OCI-LY1 (cell line): ENCODE results near the gene AREL1.

Experiments
- H2AFZ ChIP-seq: fragments of 200-600 bp; sonication (generic), shearing (Covaris generic); 2 replicates; pipeline ENCODE4 v1.6.0; 2014; ENCODE audit warnings: antibody characterized with exemption, mild to moderate bottlenecking, low read length
- H3F3A ChIP-seq: fragments of 200-600 bp; sonication (generic), shearing (Covaris generic); 2 replicates; pipeline ENCODE4 v1.6.0; 2014; ENCODE audit warnings: mild to moderate bottlenecking, antibody characterized with exemption, low read length, moderate library complexity; ENCODE audit not compliant: insufficient read depth
- H3K27ac ChIP-seq: fragments of 200-600 bp; sonication (generic); 2 replicates; pipeline ENCODE4 v1.5.1; 2014; ENCODE audit warnings: low read length, mixed run types, mild to moderate bottlenecking, low read depth; ENCODE audit not compliant: poor library complexity, severe bottlenecking
- H3K27me3 ChIP-seq: fragments of 200-600 bp; sonication (generic); 2 replicates; pipeline ENCODE4 v1.6.0; 2014; ENCODE audit warnings: antibody characterized with exemption, mild to moderate bottlenecking, low read length, moderate library complexity; ENCODE audit not compliant: insufficient read depth
- H3K36me3 ChIP-seq: fragments of 200-600 bp; sonication (generic); 2 replicates; pipeline ENCODE4 v1.6.1; 2014; ENCODE audit warnings: mild to moderate bottlenecking, antibody characterized with exemption, low read length, moderate library complexity, mixed read lengths; ENCODE audit not compliant: insufficient read depth
- H3K4me1 ChIP-seq: fragments of 200-600 bp; sonication (generic); 2 replicates; pipeline ENCODE4 v1.5.1; 2014; ENCODE audit warnings: mild to moderate bottlenecking, low read length, moderate library complexity; ENCODE audit not compliant: insufficient read depth, severe bottlenecking
- H3K4me2 ChIP-seq: fragments of 200-600 bp; sonication (generic), shearing (Covaris generic); 2 replicates; pipeline ENCODE4 v1.6.1; 2014; ENCODE audit warnings: low read length
- H3K4me3 ChIP-seq: fragments of 200-600 bp; sonication (generic); 2 replicates; pipeline ENCODE4 v1.5.1; 2014; ENCODE audit warnings: low read length, low read depth, mild to moderate bottlenecking, mixed read lengths; ENCODE audit not compliant: poor library complexity, severe bottlenecking
- H3K79me2 ChIP-seq: fragments of 200-600 bp; shearing (Covaris generic); 2 replicates; pipeline ENCODE4 v1.6.1; 2016; ENCODE audit warnings: mixed run types, low read length, mixed read lengths; ENCODE audit not compliant: insufficient read depth
- H3K9ac ChIP-seq: fragments of 200-600 bp; sonication (generic), shearing (Covaris generic); 2 replicates; pipeline ENCODE4 v1.6.1; 2014; ENCODE audit warnings: mild to moderate bottlenecking, low read length, mixed read lengths
- H3K9me2 ChIP-seq: fragments of 200-600 bp; sonication (generic), shearing (Covaris generic); 2 replicates; pipeline ENCODE4 v1.6.1; 2014; ENCODE audit warnings: low read depth, mild to moderate bottlenecking, low read length, mixed read lengths
- H3K9me3 ChIP-seq: fragments of 200-600 bp; shearing (Covaris generic); 2 replicates; pipeline ENCODE4 v1.6.1; 2014; ENCODE audit warnings: low read length, mixed read lengths
- H4K20me1 ChIP-seq: fragments of 200-600 bp; sonication (generic), shearing (Covaris generic); 2 replicates; pipeline ENCODE4 v1.6.0; 2016; ENCODE audit warnings: mild to moderate bottlenecking, low read length; ENCODE audit not compliant: insufficient read depth
- CTCF ChIP-seq: fragments of 200-600 bp; sonication (generic), shearing (Covaris generic); IDR thresholded peaks from 2 replicates; pipeline ENCODE4 v1.5.1; 2017; ENCODE audit warnings: mild to moderate bottlenecking, antibody characterized with exemption, low read length, moderate library complexity, mixed read lengths
- EZH2 ChIP-seq: fragments of 200-600 bp; sonication (generic), shearing (Covaris generic); IDR thresholded peaks from 2 replicates; pipeline ENCODE4 v1.8.0; 2017; ENCODE audit warnings: borderline replicate concordance, mixed run types, mild to moderate bottlenecking, antibody characterized with exemption, low read length, moderate library complexity, mixed read lengths

AREL1 gene

GRCh38 chr14:74660863-74661262 lies 52.0 kb downstream of the AREL1 start:
- Histone ChIP-seq H3K9me2 (no peaks in the 10 kb centered on the region), H3K27ac (no peak overlapping the region), H3K27me3 (no peaks in the 10 kb centered on the region), H3K4me1 (no peaks in the 10 kb centered on the region), H3K4me3 (no peak overlapping the region), H3K4me2 (no peak overlapping the region), H3K9me3 (no peaks in the 10 kb centered on the region), H4K20me1 (no peaks in the 10 kb centered on the region), H3F3A (no peaks in the 10 kb centered on the region), H3K79me2 (no peaks in the 10 kb centered on the region), H3K36me3 (peaks cover 50% of the 10 kb centered on the region; the same call in 1 of the 2 replicates), H2AFZ (no peak overlapping the region), H3K9ac (no peak overlapping the region)
- TF ChIP-seq CTCF (no peak), EZH2 (no peak)

GRCh38 chr14:74660167-74660566 lies 52.7 kb downstream of the AREL1 start:
- Histone ChIP-seq H3K9ac (no peak overlapping the region), H3K4me2 (no peak overlapping the region), H3K36me3 (peaks cover 43% of the 10 kb centered on the region; the same call in 1 of the 2 replicates), H3K79me2 (no peaks in the 10 kb centered on the region), H3K4me1 (no peaks in the 10 kb centered on the region), H3K27ac (no peak overlapping the region), H3K9me2 (no peaks in the 10 kb centered on the region), H3K27me3 (no peaks in the 10 kb centered on the region), H3K9me3 (no peaks in the 10 kb centered on the region), H4K20me1 (no peaks in the 10 kb centered on the region), H3K4me3 (no peak overlapping the region), H2AFZ (no peak overlapping the region), H3F3A (no peaks in the 10 kb centered on the region)
- TF ChIP-seq EZH2, result no peak
- TF ChIP-seq CTCF, result no peak

GRCh38 chr14:74658535-74659131 lies 54.2 kb downstream of the AREL1 start:
- no peak overlapping the region for H3K9ac ChIP-seq
- H3K36me3 ChIP-seq, result peaks cover 32% of the 10 kb centered on the region; the same call in 1 of the 2 replicates
- no peak overlapping the region for H3K4me3 ChIP-seq
- H3K27ac ChIP-seq, result no peak overlapping the region
- H3F3A ChIP-seq, result no peaks in the 10 kb centered on the region
- H3K9me2 ChIP-seq, result no peaks in the 10 kb centered on the region
- no peak overlapping the region for H3K4me2 ChIP-seq
- no peaks in the 10 kb centered on the region for H3K79me2 ChIP-seq
- H4K20me1 ChIP-seq, result no peaks in the 10 kb centered on the region
- no peak for TF ChIP-seq EZH2
- TF ChIP-seq CTCF, result no peak
- no peaks in the 10 kb centered on the region for H3K4me1 ChIP-seq
- no peaks in the 10 kb centered on the region for H3K27me3 ChIP-seq
- no peaks in the 10 kb centered on the region for H3K9me3 ChIP-seq
- no peak overlapping the region for H2AFZ ChIP-seq
